ENCODE results near the gene GRK1. TPM values are rescaled to one million over a fixed set of nuclear protein-coding genes. Genes with fewer than 3 reads are reported as not detected.
A peak's percentile ranks its signal among the peaks of the same experiment; 100 is the strongest.

Gene GRK1
- total and polyA plus RNA-seq, 8 donors: 0.02 to 0.04 TPM; not detected in 6

DNA sequence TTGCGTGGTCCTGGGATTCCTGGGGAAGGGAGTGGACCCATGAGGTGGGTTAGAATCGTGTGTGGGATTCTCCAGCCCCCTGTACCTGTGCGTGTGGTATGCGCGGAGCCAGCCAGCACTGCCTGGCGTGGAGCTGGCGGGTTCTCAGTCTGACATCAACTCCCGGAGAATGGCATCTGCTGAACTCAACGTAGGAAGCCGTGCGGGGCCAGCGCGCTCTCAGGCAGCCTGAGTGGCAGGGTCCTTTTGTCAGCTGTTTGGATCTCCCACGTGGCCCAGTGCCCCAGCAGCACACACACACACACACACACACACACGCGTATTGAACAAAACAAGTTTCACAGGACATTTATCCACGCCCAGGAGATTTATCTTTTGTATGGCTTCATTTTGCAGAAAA lies 37.2 kb upstream of the GRK1 start:
- ATAC-seq: no peak
- intact Hi-C loops (cut with DNase I): no loop called here
- WGBS, 2 donors: 91 to 92% methylated on average over 17 of the region's 17 CpGs
- Histone ChIP-seq H3K9me3 (no peaks in the 10 kb centered on the region), H3K4me3 (no peak overlapping the region), H3K4me1 (no peaks in the 10 kb centered on the region), H3K27ac (no peak overlapping the region), H3K27me3 (no peaks in the 10 kb centered on the region), H3K36me3 (peaks cover 0 to 4% (median 3%) of the 10 kb centered on the region in 3 donors)
- no peak for FAIRE-seq
- peak in 3 of 6 donors; percentile 5 to 25 (median 25) for DNase-seq
- TF ChIP-seq, protein P1, sequence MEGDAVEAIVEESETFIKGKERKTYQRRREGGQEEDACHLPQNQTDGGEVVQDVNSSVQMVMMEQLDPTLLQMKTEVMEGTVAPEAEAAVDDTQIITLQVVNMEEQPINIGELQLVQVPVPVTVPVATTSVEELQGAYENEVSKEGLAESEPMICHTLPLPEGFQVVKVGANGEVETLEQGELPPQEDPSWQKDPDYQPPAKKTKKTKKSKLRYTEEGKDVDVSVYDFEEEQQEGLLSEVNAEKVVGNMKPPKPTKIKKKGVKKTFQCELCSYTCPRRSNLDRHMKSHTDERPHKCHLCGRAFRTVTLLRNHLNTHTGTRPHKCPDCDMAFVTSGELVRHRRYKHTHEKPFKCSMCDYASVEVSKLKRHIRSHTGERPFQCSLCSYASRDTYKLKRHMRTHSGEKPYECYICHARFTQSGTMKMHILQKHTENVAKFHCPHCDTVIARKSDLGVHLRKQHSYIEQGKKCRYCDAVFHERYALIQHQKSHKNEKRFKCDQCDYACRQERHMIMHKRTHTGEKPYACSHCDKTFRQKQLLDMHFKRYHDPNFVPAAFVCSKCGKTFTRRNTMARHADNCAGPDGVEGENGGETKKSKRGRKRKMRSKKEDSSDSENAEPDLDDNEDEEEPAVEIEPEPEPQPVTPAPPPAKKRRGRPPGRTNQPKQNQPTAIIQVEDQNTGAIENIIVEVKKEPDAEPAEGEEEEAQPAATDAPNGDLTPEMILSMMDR (IDR thresholded peaks at IDR 0.05): no peak

DNA sequence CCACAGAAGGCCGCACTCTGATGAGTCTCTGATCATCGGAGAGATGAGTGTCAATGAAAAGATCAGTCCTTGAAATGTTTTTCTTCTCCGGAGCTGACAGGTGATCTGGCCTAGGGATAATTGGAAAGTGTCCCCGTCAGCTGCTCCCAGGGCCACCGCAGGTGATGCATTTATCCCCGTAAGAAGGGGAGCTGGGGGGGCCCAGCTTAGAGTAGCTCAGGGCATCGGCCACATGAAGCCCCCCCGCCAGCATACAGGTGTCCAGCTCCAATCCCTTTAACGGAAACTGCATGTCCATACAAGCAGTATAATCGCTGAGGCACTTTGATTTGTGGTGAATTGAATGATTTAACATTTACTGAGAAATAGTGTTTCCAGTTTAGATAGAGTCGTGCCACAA lies 36.7 kb upstream of the GRK1 start:
- no peaks in the 10 kb centered on the region for H3K27me3 ChIP-seq
- H3K4me1 ChIP-seq: no peaks in the 10 kb centered on the region
- ATAC-seq: no peak
- no peaks in the 10 kb centered on the region for H3K9me3 ChIP-seq
- H3K36me3 ChIP-seq: peaks cover 0 to 4% (median 3%) of the 10 kb centered on the region in 3 donors
- DNase-seq: peak in 2 of 6 donors; percentile 16
- FAIRE-seq: no peak
- no peak overlapping the region for H3K27ac ChIP-seq
- TF ChIP-seq, protein P1 (IDR thresholded peaks at IDR 0.05): no peak
- WGBS, 2 donors: 88 to 90% methylated on average over 11 of the region's 11 CpGs
- H3K4me3 ChIP-seq: no peak overlapping the region
- intact Hi-C loops (cut with DNase I): no loop called here

DNA sequence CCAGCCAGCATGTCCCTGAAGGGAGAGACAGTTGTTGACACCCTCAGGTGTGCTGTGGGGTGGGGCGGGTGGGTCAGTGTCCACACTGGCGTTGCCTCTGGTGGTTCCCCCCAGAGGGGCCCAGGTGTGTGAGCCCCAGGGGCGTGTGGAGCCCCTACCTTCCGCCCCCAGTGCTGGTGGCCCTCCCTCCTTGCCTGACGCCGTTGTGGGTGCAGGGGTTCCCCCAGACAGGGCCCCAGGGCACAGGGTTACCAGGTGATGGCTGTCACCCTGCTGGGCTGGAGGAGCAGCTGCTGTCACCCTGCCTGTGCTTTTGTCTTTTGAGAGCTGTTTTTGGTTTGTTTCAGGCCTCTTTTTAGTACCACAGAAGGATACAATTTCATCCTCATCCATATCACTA lies 36.2 kb upstream of the GRK1 start:
- Histone ChIP-seq H3K36me3 (peaks cover 0 to 7% (median 4%) of the 10 kb centered on the region in 3 donors), H3K9me3 (no peaks in the 10 kb centered on the region), H3K4me1 (no peaks in the 10 kb centered on the region), H3K4me3 (no peak overlapping the region), H3K27me3 (no peaks in the 10 kb centered on the region), H3K27ac (no peak overlapping the region)
- TF ChIP-seq, protein P1 (IDR thresholded peaks at IDR 0.05): no peak
- intact Hi-C loops (cut with DNase I): no loop called here
- 87 to 92% methylated on average over 6 of the region's 6 CpGs for WGBS, 2 donors
- peak in 3 of 6 donors; percentile 3 to 47 (median 35) for DNase-seq
- FAIRE-seq: no peak
- ATAC-seq: no peak

DNA sequence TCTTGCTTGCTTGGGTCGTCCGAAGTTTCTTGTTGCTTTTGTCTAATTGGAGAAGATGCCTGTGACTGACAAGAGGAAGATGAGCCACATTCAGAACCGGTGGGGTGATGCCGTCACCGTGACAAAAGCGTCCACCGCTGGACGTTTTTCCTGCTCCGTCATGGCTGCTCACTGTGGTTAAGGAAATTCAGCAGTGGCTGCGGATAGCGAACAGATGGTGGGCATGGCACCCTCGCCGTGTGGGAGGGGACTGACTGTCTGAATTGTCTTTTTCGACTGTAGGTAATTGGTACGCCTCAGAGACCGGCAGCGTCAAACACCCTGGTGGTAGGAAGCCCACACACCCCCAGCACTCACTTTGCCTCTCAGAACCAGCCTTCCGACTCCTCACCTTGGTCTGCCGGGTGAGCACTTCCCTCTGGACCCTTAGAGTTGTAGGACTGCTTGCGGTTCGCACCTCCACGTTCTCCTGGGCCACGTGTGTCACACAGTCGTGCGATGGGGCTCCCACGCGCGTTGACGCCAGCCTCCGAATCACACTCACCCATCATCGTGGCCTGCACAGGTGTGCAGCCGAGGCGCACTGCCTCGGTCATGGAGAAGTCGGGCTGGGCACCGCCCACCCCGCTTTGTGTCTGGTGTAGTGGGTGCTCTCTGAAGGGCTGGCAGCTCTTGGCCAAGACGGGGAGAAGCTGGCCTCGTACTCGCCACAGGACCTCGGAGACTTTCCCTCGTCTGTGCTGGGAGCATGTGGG lies 35.5 kb upstream of the GRK1 start:
- TF ChIP-seq, protein P1 (IDR thresholded peaks at IDR 0.05): no peak
- Histone ChIP-seq H3K36me3 (peaks cover 0 to 12% (median 4%) of the 10 kb centered on the region in 3 donors), H3K4me3 (no peak overlapping the region), H3K4me1 (no peaks in the 10 kb centered on the region), H3K27me3 (no peaks in the 10 kb centered on the region), H3K27ac (no peak overlapping the region), H3K9me3 (no peaks in the 10 kb centered on the region)
- DNase-seq (peak in 3 of 6 donors; percentile 13 to 41 (median 30)), FAIRE-seq (no peak), ATAC-seq (no peak)
- 95 to 96% methylated on average over 42 of the region's 42 CpGs for WGBS, 2 donors
- intact Hi-C loops (cut with DNase I): no loop called here

All from pancreas (tissue), 10 donors.